Heart right ventricle (tissue), 16 donors: ENCODE data around the gene OGDH. TPM values are rescaled to one million over a fixed set of nuclear protein-coding genes. Genes with fewer than 3 reads are reported as not detected.

Experiments used
- ATAC-seq, 8 donors: fragments of 200-7000 bp; cut with Tn5 transposase; one replicate each; pipeline ENCODE4 v1.9.1; 2020; ENCODE audit warnings: mild to moderate bottlenecking in 8 of 8, moderate library complexity in 8 of 8, moderate number of reproducible peaks in 1 of 8
- DNase-seq, 2 donors: peaks; one replicate each; pipeline ENCODE4 v3.0.0-alpha.2; 2020
- H3K27ac ChIP-seq, 10 donors: fragments of 200-600 bp; sonication (generic) in 2 of 10; one replicate each; pipeline versions ENCODE4 v1.5.0 to v1.8.0; 2020 to 2022; ENCODE audit warnings: mild to moderate bottlenecking in 3 of 10
- H3K27me3 ChIP-seq, 7 donors: fragments of 200-600 bp; one replicate each; pipeline ENCODE4 v1.8.0; 2021 to 2022; ENCODE audit warnings: mild to moderate bottlenecking in 2 of 7
- H3K36me3 ChIP-seq, 9 donors: fragments of 200-600 bp; sonication (generic) in 1 of 9; one replicate each; pipeline versions ENCODE4 v1.5.0 to v1.8.0; 2020 to 2022; ENCODE audit warnings: mild to moderate bottlenecking in 2 of 9
- H3K4me1 ChIP-seq, 9 donors: fragments of 200-600 bp; sonication (generic) in 1 of 9; one replicate each; pipeline versions ENCODE4 v1.5.0 to v1.8.0; 2020 to 2022; ENCODE audit warnings: mild to moderate bottlenecking in 4 of 9
- H3K4me3 ChIP-seq, 10 donors: fragments of 200-600 bp; sonication (generic) in 2 of 10; one replicate each; pipeline versions ENCODE4 v1.5.0 to v1.8.0; 2020 to 2022; ENCODE audit warnings: mild to moderate bottlenecking in 7 of 10, moderate library complexity in 2 of 10
- H3K9me3 ChIP-seq, 11 donors: fragments of 200-600 bp in 10 of 11; sonication (generic) in 2 of 11; one replicate each; pipeline versions ENCODE4 v1.5.0 to v1.8.0; 2013 to 2022; ENCODE audit warnings: mild to moderate bottlenecking in 2 of 11, control low read depth in 1 of 11, moderate library complexity in 1 of 11
- WGBS, 2 donors: extraction: QIAGEN DNeasy Blood & Tissue Kit; methylation state at CpG; one replicate each; pipeline ENCODE4 v1.1.7; 2013; ENCODE audit warnings: inconsistent platforms in 1 of 2; 5-methylcytosine and 5-hydroxymethylcytosine counted together
- intact Hi-C, 10 donors: fragments of 100-400 bp; cut with DNase I; formaldehyde crosslinking; loops; one replicate each; pipeline versions ENCODE4 v1.11.1 to v1.14.2; 2022
- polyA plus RNA-seq, 2 donors: library from polyadenylated mRNA; stranded (reverse); fragments of 200-250 nt; gene quantifications; one replicate each; pipeline ENCODE4 v1.2.3, GENCODE V29; 2013
- total RNA-seq, 10 donors: library from RNA; stranded (reverse); fragmentation: NEBNext Ultra II Directional in 3 of 10; extraction: Animal tissue kit (Norgen Biotek cat#: 25700) in 3 of 10; gene quantifications; one replicate each; pipeline versions ENCODE4 v1.2.1 to v1.2.4, GENCODE V29; 2021 to 2023
- TF ChIP-seq, protein P1 (sequence below), 9 donors: fragments of 200-600 bp; sonication (generic) in 2 of 9; IDR thresholded peaks; one replicate each; pipeline versions ENCODE4 v1.5.0 to v1.8.0; 2021 to 2022; ENCODE audit warnings: antibody characterized with exemption in 9 of 9, mild to moderate bottlenecking in 5 of 9, moderate library complexity in 1 of 9
- donor health status: Arrhythmogenic right ventricular cardiomyopathy.
- donor health status: ischemic (EF 13 %, LVEDD 7.1; RV severe dilation, severe dysfunction).
- donor health status: healthy with polysubstance abuse.
- donor health status: DM: no; HTN: yes; CAD: no.
- donor health status: DM: no; HTN: no; CAD: no.
- donor health status: ischemic (EF 25% LVEDD 6.9; RV normal size, moderate dysfunction).
- donor health status: ischemic (EF 25% LVEDD 5.7; RV mildly dilated, moderate dysfunction).
- donor health status: healthy.
- donor health status: DM: yes; HTN: yes; CAD: no.
- donor health status: Ischemic cardiomyopathy.
- donor health status: ischemic (EF 35%, LVEDD 5.7; RV mildly dilated, moderate dysfunction).
- donor health status: nonischemic (EF 11% LVEDD 7.7; RV severe dilation, severe dysfunction).
- donor health status: DM: yes; HTN: yes; CAD: no.
- donor health status: PGD.
- donor health status: ischemic (EF 29% LVEDD 5.4; RV normal size, mild dysfunction).
- donor health status: nonischemic (EF 23%, LVEDD 6.1; RV moderate dilation, normal function).

The OGDH gene
- total and polyA plus RNA-seq, 12 donors = 202 to 724 (median 672) TPM

DNA sequence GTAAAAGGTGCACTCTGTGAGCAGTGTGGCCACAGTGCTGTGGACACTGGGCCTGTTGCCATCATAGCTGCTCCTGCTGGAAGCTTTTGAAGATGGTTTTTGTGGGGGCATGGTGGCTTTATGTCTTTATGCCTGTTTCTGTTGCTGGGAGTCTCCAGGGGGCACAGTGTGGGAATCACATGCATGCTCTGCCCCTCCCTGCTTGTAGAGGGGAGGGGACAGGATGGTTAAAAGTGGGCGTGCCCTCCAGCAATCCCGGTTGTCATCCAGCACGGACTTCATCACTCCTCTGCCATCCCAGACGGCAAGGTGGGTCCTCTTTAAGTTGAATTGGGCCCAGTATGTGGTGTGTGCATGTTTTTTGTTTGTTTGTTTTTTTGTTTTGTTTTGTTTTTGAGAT lies 20.2 kb downstream of the OGDH start:
- TF ChIP-seq, protein P1, sequence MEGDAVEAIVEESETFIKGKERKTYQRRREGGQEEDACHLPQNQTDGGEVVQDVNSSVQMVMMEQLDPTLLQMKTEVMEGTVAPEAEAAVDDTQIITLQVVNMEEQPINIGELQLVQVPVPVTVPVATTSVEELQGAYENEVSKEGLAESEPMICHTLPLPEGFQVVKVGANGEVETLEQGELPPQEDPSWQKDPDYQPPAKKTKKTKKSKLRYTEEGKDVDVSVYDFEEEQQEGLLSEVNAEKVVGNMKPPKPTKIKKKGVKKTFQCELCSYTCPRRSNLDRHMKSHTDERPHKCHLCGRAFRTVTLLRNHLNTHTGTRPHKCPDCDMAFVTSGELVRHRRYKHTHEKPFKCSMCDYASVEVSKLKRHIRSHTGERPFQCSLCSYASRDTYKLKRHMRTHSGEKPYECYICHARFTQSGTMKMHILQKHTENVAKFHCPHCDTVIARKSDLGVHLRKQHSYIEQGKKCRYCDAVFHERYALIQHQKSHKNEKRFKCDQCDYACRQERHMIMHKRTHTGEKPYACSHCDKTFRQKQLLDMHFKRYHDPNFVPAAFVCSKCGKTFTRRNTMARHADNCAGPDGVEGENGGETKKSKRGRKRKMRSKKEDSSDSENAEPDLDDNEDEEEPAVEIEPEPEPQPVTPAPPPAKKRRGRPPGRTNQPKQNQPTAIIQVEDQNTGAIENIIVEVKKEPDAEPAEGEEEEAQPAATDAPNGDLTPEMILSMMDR (IDR thresholded peaks at IDR 0.05) = no peak
- no peak for DNase-seq
- Histone ChIP-seq H3K27ac (peak overlapping the region in 1 of 10 donors; percentile 0), H3K9me3 (no peaks in the 10 kb centered on the region), H3K4me3 (no peak overlapping the region), H3K4me1 (peaks cover 7 to 91% (median 69%) of the 10 kb centered on the region in 9 donors), H3K36me3 (peaks cover 0 to 61% (median 14%) of the 10 kb centered on the region in 9 donors), H3K27me3 (no peaks in the 10 kb centered on the region)
- ATAC-seq = peak in 1 of 8 donors; percentile 7
- 51 to 53% methylated on average over 4 of the region's 4 CpGs for WGBS, 2 donors
- intact Hi-C loops = no loop called here

DNA sequence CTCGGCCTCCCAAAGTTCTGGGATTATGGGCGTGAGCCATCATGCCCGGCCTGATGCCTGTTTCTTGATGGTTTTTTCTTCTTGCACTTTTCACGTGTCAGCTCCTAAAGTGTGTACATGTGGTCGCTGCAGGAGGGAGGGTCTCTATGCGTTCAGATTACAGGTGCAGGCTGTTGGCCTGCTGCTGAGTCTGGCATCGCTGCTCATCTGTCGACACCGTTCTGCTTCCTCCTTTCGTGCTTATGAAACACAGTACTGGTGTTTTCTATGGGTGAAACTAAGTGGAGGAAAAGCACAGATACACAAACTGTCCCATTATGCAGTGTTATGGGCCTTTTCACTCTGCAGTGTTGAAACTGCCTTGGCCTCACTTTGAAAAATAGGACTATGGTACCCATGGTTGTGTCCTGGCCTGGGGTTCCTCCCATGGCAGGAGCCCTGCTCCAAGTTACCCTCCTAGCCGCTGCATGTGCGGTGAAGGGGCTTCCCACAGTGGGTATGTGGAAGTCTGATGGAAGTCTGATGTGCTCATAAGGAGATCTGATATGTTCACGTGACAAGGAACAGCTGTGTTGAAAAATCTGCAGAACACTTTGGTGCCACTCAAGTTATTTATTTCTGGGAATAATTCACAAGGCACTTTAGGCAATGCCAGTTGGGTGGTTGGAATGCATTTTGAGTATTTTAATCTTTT lies 23.5 kb downstream of the OGDH start:
- H3K36me3 ChIP-seq = peaks cover 0 to 52% (median 14%) of the 10 kb centered on the region in 9 donors
- DNase-seq (no peak), ATAC-seq (no peak)
- H3K27ac ChIP-seq = peak overlapping the region in 7 of 10 donors; percentile 11 to 94 (median 22)
- intact Hi-C loops = no loop called here
- no peak overlapping the region for H3K4me3 ChIP-seq
- WGBS, 2 donors = 66 to 69% methylated on average over 13 of the region's 13 CpGs
- peaks cover 0 to 95% (median 66%) of the 10 kb centered on the region in 9 donors for H3K4me1 ChIP-seq
- no peaks in the 10 kb centered on the region for H3K27me3 ChIP-seq
- no peaks in the 10 kb centered on the region for H3K9me3 ChIP-seq
- TF ChIP-seq, protein P1 (IDR thresholded peaks at IDR 0.05) = no peak

DNA sequence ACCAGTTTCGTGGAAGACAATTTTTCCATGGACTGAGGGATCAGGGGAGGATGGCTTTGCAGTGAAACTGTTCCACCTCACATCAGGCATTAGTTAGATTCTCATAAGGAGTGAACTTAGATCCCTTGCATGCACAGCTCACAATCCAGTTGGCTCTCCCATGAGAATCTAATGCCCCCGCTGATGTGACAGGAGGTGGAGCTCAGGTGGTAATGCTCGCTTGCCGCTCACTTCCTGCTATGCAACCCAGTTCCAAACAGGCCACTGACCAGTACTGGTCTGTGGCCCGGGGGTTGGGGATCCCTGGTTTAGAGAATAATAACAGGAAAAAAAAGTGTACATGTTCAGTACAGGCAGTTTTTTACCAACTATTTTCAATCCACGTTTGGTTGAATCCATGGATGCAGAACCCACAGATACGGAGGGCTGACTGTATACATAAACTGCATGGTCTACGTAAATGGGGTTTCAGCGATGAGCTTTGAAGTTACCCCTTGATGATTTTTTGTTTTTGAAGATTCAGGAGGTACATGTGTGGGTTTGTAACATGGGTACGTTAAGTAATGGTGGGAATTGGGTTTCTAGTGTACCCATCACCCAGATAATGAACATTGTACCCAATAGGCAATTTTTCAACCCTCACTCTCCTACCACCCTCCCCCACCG lies 24.5 kb downstream of the OGDH start:
- peaks cover 0 to 43% (median 6%) of the 10 kb centered on the region in 9 donors for H3K36me3 ChIP-seq
- H3K27me3 ChIP-seq = no peaks in the 10 kb centered on the region
- intact Hi-C loops = no loop called here
- H3K9me3 ChIP-seq = no peaks in the 10 kb centered on the region
- WGBS, 2 donors = 83 to 87% methylated on average over 11 of the region's 11 CpGs
- DNase-seq (no peak), ATAC-seq (no peak)
- TF ChIP-seq, protein P1 (IDR thresholded peaks at IDR 0.05) = no peak
- no peak overlapping the region for H3K4me3 ChIP-seq
- peak overlapping the region in 6 of 10 donors; percentile 9 to 94 (median 36) for H3K27ac ChIP-seq
- H3K4me1 ChIP-seq = peaks cover 0 to 96% (median 66%) of the 10 kb centered on the region in 9 donors

DNA sequence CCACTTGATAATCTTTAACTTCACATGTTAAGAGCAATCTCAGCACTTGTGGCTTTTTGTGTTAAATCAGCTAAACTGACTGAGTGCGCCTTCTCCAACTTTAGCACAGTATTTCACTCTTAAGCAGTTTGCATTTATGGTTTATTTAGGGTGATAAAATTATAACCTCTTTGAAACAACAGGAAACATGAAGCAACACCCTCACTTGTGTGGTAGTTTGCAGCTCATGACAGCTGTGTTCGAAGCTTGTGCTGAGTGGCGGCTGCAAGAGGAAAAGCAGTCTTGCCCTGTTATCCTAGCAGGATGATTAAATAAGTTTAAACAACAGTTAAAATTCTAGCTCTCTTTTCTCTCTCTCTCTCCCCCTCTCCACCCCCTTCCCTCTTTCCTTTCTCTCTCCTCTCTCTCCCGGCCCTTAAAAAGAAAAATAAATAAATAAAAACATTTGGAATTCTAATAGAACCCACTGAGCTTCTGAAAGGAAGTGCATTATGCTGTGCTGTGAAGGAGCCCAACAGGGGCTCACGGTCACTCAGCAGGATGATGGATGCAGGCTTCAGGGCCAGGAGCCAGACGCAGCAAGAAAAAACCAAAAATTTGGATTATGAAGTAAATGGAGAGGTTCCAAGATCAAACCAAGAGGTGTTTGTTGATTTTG lies 25.2 kb downstream of the OGDH start:
- TF ChIP-seq, protein P1 (IDR thresholded peaks at IDR 0.05) = no peak
- Histone ChIP-seq H3K36me3 (peaks cover 0 to 41% (median 6%) of the 10 kb centered on the region in 9 donors), H3K27ac (peak overlapping the region in 7 of 10 donors; percentile 16 to 94 (median 73)), H3K27me3 (no peaks in the 10 kb centered on the region), H3K4me3 (no peak overlapping the region), H3K4me1 (peaks cover 0 to 97% (median 69%) of the 10 kb centered on the region in 9 donors), H3K9me3 (no peaks in the 10 kb centered on the region)
- ATAC-seq = peak in 1 of 8 donors; percentile 14
- no peak for DNase-seq
- intact Hi-C loops = no loop called here
- 54 to 55% methylated on average over 6 of the region's 6 CpGs for WGBS, 2 donors
